Measurements from ENCODE around the gene FOXE3.

Gene FOXE3

DNA sequence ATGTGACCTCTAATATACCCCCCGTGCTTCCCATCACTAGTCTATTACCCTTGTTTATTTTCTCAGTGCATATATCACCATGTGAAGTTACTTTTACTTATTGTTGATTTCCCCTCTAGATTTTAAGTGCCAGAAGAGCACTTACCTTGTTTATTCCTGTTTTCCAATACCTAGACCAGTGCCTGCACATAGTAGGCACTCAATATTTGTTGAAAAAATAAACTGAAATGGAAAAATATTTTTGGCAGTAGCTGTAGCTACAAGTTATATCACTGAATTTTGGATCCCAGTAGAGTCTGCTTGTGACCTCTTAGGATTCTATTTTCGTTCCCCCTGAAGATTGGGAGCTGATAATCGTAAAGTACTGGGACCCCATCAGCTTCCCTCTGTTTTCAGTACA lies 32.0 kb upstream of the FOXE3 start:
- no peak overlapping the region for H3K9ac ChIP-seq (ENCODE audit: low read length)
- TF ChIP-seq, protein P1, sequence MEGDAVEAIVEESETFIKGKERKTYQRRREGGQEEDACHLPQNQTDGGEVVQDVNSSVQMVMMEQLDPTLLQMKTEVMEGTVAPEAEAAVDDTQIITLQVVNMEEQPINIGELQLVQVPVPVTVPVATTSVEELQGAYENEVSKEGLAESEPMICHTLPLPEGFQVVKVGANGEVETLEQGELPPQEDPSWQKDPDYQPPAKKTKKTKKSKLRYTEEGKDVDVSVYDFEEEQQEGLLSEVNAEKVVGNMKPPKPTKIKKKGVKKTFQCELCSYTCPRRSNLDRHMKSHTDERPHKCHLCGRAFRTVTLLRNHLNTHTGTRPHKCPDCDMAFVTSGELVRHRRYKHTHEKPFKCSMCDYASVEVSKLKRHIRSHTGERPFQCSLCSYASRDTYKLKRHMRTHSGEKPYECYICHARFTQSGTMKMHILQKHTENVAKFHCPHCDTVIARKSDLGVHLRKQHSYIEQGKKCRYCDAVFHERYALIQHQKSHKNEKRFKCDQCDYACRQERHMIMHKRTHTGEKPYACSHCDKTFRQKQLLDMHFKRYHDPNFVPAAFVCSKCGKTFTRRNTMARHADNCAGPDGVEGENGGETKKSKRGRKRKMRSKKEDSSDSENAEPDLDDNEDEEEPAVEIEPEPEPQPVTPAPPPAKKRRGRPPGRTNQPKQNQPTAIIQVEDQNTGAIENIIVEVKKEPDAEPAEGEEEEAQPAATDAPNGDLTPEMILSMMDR (IDR thresholded peaks at IDR 0.05; ENCODE audit: insufficient read depth, low read length, poor library complexity, severe bottlenecking): no peak
- no peak for TF ChIP-seq EZH2phosphoT487 (conservative IDR thresholded peaks at IDR 0.05; ENCODE audit: low read length)
- no peak overlapping the region for H2AFZ ChIP-seq (ENCODE audit: low read depth, low read length, severe bottlenecking)
- H4K20me1 ChIP-seq (ENCODE audit: low read depth, low read length): no peaks in the 10 kb centered on the region
- H3K27me3 ChIP-seq (ENCODE audit: low read length): no peaks in the 10 kb centered on the region
- no peaks in the 10 kb centered on the region for H3K9me3 ChIP-seq (ENCODE audit: insufficient read depth, low read length)
- no peaks in the 10 kb centered on the region for H3F3A ChIP-seq (ENCODE audit: insufficient read depth)
- H3K79me2 ChIP-seq (ENCODE audit: insufficient read depth, low read length): no peaks in the 10 kb centered on the region
- no peak overlapping the region for H3K27ac ChIP-seq (ENCODE audit: low read depth, low read length)
- H3K9me2 ChIP-seq (replicated peaks; ENCODE audit: insufficient read depth, low read length): no peaks in the 10 kb centered on the region
- H3K36me3 ChIP-seq (ENCODE audit: low read length): no peaks in the 10 kb centered on the region
- no peak overlapping the region for H3K4me2 ChIP-seq (ENCODE audit: low read depth, low read length, poor library complexity, severe bottlenecking)
- H3K4me3 ChIP-seq (ENCODE audit: insufficient read depth, low read length, poor library complexity, severe bottlenecking): no peak overlapping the region

DNA sequence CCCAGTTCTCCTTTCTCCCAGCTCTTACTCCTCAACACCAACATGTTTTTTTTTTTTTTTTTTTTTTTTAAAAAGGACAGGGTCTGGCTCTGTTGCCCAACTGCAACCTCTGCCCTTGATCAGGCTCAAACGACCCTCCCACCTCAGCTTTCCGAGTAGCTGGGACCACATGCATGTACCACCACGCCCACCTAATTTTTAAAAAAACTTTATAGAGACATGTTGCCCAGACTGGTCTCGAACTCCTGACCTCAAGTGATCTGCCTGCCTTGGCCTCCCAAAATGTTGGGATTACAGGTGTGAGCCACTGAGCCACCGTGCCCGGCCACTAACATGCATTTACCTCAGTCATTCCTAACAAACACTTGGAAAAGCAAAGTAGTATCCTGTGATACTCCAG lies 31.1 kb upstream of the FOXE3 start:
- no peaks in the 10 kb centered on the region for H3K9me2 ChIP-seq (replicated peaks; ENCODE audit: insufficient read depth, low read length)
- no peaks in the 10 kb centered on the region for H3K9me3 ChIP-seq (ENCODE audit: insufficient read depth, low read length)
- no peaks in the 10 kb centered on the region for H3F3A ChIP-seq (ENCODE audit: insufficient read depth)

DNA sequence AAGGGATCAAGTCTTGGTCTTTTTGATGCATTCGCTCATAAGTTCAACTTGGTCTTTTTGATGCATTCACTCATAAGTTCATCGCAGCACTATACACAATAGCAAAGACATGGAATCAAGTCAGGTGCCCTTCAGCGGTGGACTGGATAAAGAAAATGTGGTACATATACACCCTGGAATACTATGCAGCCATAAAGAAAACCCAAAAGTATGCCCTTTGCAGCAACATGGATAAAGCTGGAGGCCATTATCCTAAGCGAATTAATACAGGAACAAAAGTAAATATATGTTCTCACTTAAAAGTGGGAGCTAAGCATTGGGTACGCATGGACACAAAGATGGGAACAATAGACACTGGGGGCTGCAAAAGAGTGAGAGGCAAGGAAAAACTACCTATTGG lies 29.8 kb upstream of the FOXE3 start:
- Histone ChIP-seq H3K27me3 (ENCODE audit: low read length) (no peaks in the 10 kb centered on the region), H2AFZ (ENCODE audit: low read depth, low read length, severe bottlenecking) (no peak overlapping the region), H3K27ac (ENCODE audit: low read depth, low read length) (no peak overlapping the region), H3K9ac (ENCODE audit: low read length) (no peak overlapping the region), H3K36me3 (ENCODE audit: low read length) (no peaks in the 10 kb centered on the region), H3K79me2 (ENCODE audit: insufficient read depth, low read length) (no peaks in the 10 kb centered on the region), H3K4me3 (ENCODE audit: insufficient read depth, low read length, poor library complexity, severe bottlenecking) (no peak overlapping the region), H4K20me1 (ENCODE audit: low read depth, low read length) (no peaks in the 10 kb centered on the region), H3F3A (ENCODE audit: insufficient read depth) (no peaks in the 10 kb centered on the region), H3K9me2 (replicated peaks; ENCODE audit: insufficient read depth, low read length) (no peaks in the 10 kb centered on the region), H3K4me2 (ENCODE audit: low read depth, low read length, poor library complexity, severe bottlenecking) (no peak overlapping the region), H3K9me3 (ENCODE audit: insufficient read depth, low read length) (no peaks in the 10 kb centered on the region)
- TF ChIP-seq EZH2phosphoT487 (conservative IDR thresholded peaks at IDR 0.05; ENCODE audit: low read length): no peak
- TF ChIP-seq, protein P1 (IDR thresholded peaks at IDR 0.05; ENCODE audit: insufficient read depth, low read length, poor library complexity, severe bottlenecking): no peak

More for the DNA sequence above, 31.1 kb upstream of the FOXE3 start:
- Histone ChIP-seq H3K27ac (ENCODE audit: low read depth, low read length) (no peak overlapping the region), H3K4me2 (ENCODE audit: low read depth, low read length, poor library complexity, severe bottlenecking) (no peak overlapping the region), H2AFZ (ENCODE audit: low read depth, low read length, severe bottlenecking) (no peak overlapping the region), H3K9ac (ENCODE audit: low read length) (no peak overlapping the region), H3K79me2 (ENCODE audit: insufficient read depth, low read length) (no peaks in the 10 kb centered on the region), H3K27me3 (ENCODE audit: low read length) (no peaks in the 10 kb centered on the region), H3K36me3 (ENCODE audit: low read length) (no peaks in the 10 kb centered on the region), H3K4me3 (ENCODE audit: insufficient read depth, low read length, poor library complexity, severe bottlenecking) (no peak overlapping the region), H4K20me1 (ENCODE audit: low read depth, low read length) (no peaks in the 10 kb centered on the region)
- no peak for TF ChIP-seq EZH2phosphoT487 (conservative IDR thresholded peaks at IDR 0.05; ENCODE audit: low read length)
- TF ChIP-seq, protein P1 (IDR thresholded peaks at IDR 0.05; ENCODE audit: insufficient read depth, low read length, poor library complexity, severe bottlenecking): no peak
